Hepatocyte (in vitro differentiated cells): ENCODE data around the gene RASGRP1.

Experiments
- EZH2 ChIP-seq: fragments of 200-600 bp; sonication (generic); IDR thresholded peaks from 2 replicates; pipeline ENCODE4 v1.6.1; 2016; ENCODE audit warnings: antibody characterized with exemption, mild to moderate bottlenecking, borderline replicate concordance
- EZH2phosphoT487 ChIP-seq: fragments of 200-600 bp; sonication (generic); IDR thresholded peaks from one replicate; pipeline ENCODE4 v1.6.1; 2018; ENCODE audit warnings: antibody characterized with exemption, mild to moderate bottlenecking, low read depth, moderate library complexity; ENCODE audit not compliant: unreplicated experiment, severe bottlenecking
- TF ChIP-seq, protein P1 (sequence below): fragments of 200-600 bp; sonication (generic); IDR thresholded peaks from 2 replicates; pipeline ENCODE4 v1.5.1; 2016; ENCODE audit warnings: antibody characterized with exemption, mild to moderate bottlenecking; ENCODE audit not compliant: poor library complexity

- TF ChIP-seq EZH2phosphoT487, result no peak
- TF ChIP-seq, protein P1, sequence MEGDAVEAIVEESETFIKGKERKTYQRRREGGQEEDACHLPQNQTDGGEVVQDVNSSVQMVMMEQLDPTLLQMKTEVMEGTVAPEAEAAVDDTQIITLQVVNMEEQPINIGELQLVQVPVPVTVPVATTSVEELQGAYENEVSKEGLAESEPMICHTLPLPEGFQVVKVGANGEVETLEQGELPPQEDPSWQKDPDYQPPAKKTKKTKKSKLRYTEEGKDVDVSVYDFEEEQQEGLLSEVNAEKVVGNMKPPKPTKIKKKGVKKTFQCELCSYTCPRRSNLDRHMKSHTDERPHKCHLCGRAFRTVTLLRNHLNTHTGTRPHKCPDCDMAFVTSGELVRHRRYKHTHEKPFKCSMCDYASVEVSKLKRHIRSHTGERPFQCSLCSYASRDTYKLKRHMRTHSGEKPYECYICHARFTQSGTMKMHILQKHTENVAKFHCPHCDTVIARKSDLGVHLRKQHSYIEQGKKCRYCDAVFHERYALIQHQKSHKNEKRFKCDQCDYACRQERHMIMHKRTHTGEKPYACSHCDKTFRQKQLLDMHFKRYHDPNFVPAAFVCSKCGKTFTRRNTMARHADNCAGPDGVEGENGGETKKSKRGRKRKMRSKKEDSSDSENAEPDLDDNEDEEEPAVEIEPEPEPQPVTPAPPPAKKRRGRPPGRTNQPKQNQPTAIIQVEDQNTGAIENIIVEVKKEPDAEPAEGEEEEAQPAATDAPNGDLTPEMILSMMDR, result no peak
- no peak for TF ChIP-seq EZH2
Measured at GRCh38 chr15:38487378-38487777, 77.2 kb downstream of the RASGRP1 start.
